ENCODE data around the gene PCNP. TPM values are rescaled to one million over a fixed set of nuclear protein-coding genes. Genes with fewer than 3 reads are reported as not detected.

The PCNP gene
- total and polyA plus RNA-seq, 2 experiments from 2014 or later = 91.2 to 178 TPM

DNA sequence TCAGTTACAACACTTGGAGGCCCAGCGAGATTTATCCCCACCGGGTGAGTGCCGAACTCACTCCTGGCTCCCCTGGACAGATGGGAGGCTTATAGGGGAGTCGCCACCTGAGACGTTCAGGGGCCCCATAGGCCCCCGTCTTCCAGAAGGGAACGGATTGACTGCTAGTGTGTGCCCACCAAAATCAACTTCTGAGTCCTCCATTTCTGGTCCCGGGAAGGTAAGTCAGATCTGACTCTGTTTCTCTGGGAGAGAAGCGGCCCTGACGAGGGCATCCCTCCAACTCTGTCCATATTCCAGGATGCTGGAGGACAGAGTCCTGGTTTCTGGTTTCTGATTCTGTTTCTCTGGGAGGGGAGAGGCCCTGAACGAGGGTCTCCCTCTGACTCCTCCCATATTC, 58.6 kb downstream of the PCNP start:
- Histone ChIP-seq H3F3A (ENCODE audit: insufficient read depth) (no peaks in the 10 kb centered on the region), H2AFZ (no peak overlapping the region), H3K4me1 (ENCODE audit: insufficient read depth) (no peaks in the 10 kb centered on the region), H3K4me2 (ENCODE audit: unreplicated experiment) (no peak overlapping the region), H4K20me1 (ENCODE audit: insufficient read depth) (no peaks in the 10 kb centered on the region), H3K9me2 (ENCODE audit: insufficient read depth) (no peaks in the 10 kb centered on the region), H3K36me3 (ENCODE audit: low read depth) (no peaks in the 10 kb centered on the region), H3K4me3 (no peak overlapping the region), H3K27ac (no peak overlapping the region), H3K79me2 (ENCODE audit: insufficient read depth) (no peaks in the 10 kb centered on the region), H3K9ac (no peak overlapping the region), H3K27me3 (replicated peaks; ENCODE audit: insufficient read depth) (no peaks in the 10 kb centered on the region), H3K9me3 (ENCODE audit: low read depth) (no peaks in the 10 kb centered on the region)
- in situ Hi-C loops (cut with MboI) = no loop called here
- 58 to 63% methylated on average over 11 of the region's 11 CpGs for WGBS, 2 experiments (ENCODE audit: low coverage in 1 of 2, low lambda C conversion rate in 2 of 2, missing lambda C conversion rate in 2 of 2)
- TF ChIP-seq EZH2phosphoT487 (IDR thresholded peaks at IDR 0.05; ENCODE audit: insufficient read depth, low read depth) = no peak
- TF ChIP-seq EZH2 (IDR thresholded peaks at IDR 0.05; ENCODE audit: insufficient read depth, poor library complexity, severe bottlenecking) = no peak
- DNase-seq = no peak

DNA sequence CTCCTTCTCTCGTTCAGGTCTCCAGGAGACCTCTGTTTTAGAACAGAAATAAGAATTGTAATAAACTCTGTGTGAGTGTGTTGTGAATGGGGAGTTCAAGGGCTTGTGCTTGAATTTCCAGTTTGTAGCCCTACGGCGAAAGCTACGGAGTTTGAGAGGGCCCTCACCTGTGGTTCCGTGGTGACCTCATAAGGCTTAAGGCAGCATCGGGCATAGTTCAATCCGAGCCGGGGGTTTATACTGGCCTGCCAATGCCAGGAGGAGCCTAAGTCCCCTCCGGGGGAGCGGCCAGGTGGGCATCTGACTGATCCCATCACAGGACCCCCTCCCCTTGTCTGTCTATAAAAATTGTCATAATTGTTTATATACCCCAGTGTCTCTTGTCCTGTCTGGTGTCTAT, 59.2 kb downstream of the PCNP start:
- no peak overlapping the region for H3K27ac ChIP-seq
- TF ChIP-seq EZH2phosphoT487 (IDR thresholded peaks at IDR 0.05; ENCODE audit: insufficient read depth, low read depth) (no peak), EZH2 (IDR thresholded peaks at IDR 0.05; ENCODE audit: insufficient read depth, poor library complexity, severe bottlenecking) (no peak)
- in situ Hi-C loops (cut with MboI) = no loop called here
- H3K9ac ChIP-seq = no peak overlapping the region
- no peaks in the 10 kb centered on the region for H3K9me3 ChIP-seq (ENCODE audit: low read depth)
- H3K79me2 ChIP-seq (ENCODE audit: insufficient read depth) = no peaks in the 10 kb centered on the region
- 74 to 79% methylated on average over 10 of the region's 10 CpGs for WGBS, 2 experiments (ENCODE audit: low coverage in 1 of 2, low lambda C conversion rate in 2 of 2, missing lambda C conversion rate in 2 of 2)
- no peak for DNase-seq
- no peak overlapping the region for H3K4me2 ChIP-seq (ENCODE audit: unreplicated experiment)
- H3K36me3 ChIP-seq (ENCODE audit: low read depth) = no peaks in the 10 kb centered on the region
- H3K4me3 ChIP-seq = no peak overlapping the region
- H4K20me1 ChIP-seq (ENCODE audit: insufficient read depth) = no peaks in the 10 kb centered on the region
- no peaks in the 10 kb centered on the region for H3K4me1 ChIP-seq (ENCODE audit: insufficient read depth)
- no peaks in the 10 kb centered on the region for H3F3A ChIP-seq (ENCODE audit: insufficient read depth)
- H3K9me2 ChIP-seq (ENCODE audit: insufficient read depth) = no peaks in the 10 kb centered on the region
- H3K27me3 ChIP-seq (replicated peaks; ENCODE audit: insufficient read depth) = no peaks in the 10 kb centered on the region
- H2AFZ ChIP-seq = no peak overlapping the region

DNA sequence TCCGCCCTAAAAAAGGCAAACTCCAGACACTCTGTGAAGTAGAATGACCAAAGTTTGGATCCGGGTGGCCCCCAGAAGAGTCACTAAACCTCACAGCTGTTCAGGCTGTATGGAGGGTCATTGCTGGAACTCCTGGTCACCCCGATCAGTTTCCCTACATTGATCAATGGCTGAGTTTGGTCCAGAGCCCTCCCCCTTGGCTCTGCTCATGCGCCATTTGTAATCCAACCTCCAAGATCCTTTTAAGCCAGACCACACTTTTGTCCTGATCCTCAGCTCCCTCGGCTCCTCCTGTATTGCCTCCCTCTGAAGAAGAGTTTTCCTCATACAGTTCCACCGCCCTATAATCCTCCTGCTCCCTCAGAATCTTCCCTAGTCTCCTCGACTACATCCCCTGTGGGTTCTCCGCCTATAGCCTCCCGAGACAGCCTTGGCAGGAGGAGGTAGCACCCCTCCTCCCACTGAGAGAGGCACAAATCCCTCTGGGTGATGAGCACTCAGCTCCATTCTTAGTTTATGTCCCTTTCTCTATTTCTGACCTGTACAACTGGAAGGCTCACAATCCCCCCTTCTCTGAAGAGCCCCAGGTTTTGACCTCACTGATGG, 60.7 kb downstream of the PCNP start:
- WGBS, 2 experiments (ENCODE audit: low coverage in 1 of 2, low lambda C conversion rate in 2 of 2, missing lambda C conversion rate in 2 of 2) = 57% methylated on average over 9 of the region's 9 CpGs
- Histone ChIP-seq H3K9me3 (ENCODE audit: low read depth) (no peaks in the 10 kb centered on the region), H2AFZ (no peak overlapping the region), H3K36me3 (ENCODE audit: low read depth) (no peaks in the 10 kb centered on the region), H3K4me1 (ENCODE audit: insufficient read depth) (no peaks in the 10 kb centered on the region), H4K20me1 (ENCODE audit: insufficient read depth) (no peaks in the 10 kb centered on the region), H3K27me3 (replicated peaks; ENCODE audit: insufficient read depth) (no peaks in the 10 kb centered on the region), H3F3A (ENCODE audit: insufficient read depth) (no peaks in the 10 kb centered on the region), H3K9ac (no peak overlapping the region), H3K79me2 (ENCODE audit: insufficient read depth) (no peaks in the 10 kb centered on the region), H3K4me2 (ENCODE audit: unreplicated experiment) (no peak overlapping the region), H3K9me2 (ENCODE audit: insufficient read depth) (no peaks in the 10 kb centered on the region), H3K4me3 (no peak overlapping the region), H3K27ac (no peak overlapping the region)
- DNase-seq = no peak
- TF ChIP-seq EZH2phosphoT487 (IDR thresholded peaks at IDR 0.05; ENCODE audit: insufficient read depth, low read depth) (no peak), EZH2 (IDR thresholded peaks at IDR 0.05; ENCODE audit: insufficient read depth, poor library complexity, severe bottlenecking) (no peak)
- in situ Hi-C loops (cut with MboI) = no loop called here

DNA sequence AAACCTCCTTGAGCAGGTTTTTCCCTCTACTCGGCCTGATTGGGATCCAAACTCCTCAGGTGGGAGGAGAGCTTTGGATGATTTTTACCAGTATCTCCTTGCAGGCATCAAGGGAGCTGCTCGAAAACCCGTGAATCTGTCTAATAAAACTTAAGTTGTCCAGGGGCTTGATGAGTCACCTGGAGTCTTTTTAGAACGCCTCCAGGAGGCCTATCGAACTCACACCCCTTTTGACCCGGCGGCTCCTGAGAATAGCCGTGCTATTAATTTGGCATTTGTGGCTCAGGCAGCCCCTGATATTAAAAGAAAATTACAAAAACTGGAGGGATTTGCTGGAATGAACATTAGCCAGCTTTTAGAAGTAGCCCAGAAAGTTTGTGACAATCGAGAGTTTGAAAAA, 61.4 kb downstream of the PCNP start:
- H4K20me1 ChIP-seq (ENCODE audit: insufficient read depth) = no peaks in the 10 kb centered on the region
- H3K4me2 ChIP-seq (ENCODE audit: unreplicated experiment) = no peak overlapping the region
- no peaks in the 10 kb centered on the region for H3K79me2 ChIP-seq (ENCODE audit: insufficient read depth)
- no peaks in the 10 kb centered on the region for H3F3A ChIP-seq (ENCODE audit: insufficient read depth)
- no peak overlapping the region for H3K4me3 ChIP-seq
- no peak overlapping the region for H2AFZ ChIP-seq
- TF ChIP-seq EZH2phosphoT487 (IDR thresholded peaks at IDR 0.05; ENCODE audit: insufficient read depth, low read depth) (no peak), EZH2 (IDR thresholded peaks at IDR 0.05; ENCODE audit: insufficient read depth, poor library complexity, severe bottlenecking) (no peak)
- in situ Hi-C loops (cut with MboI) = no loop called here
- 67 to 75% methylated on average over 9 of the region's 9 CpGs for WGBS, 2 experiments (ENCODE audit: low coverage in 1 of 2, low lambda C conversion rate in 2 of 2, missing lambda C conversion rate in 2 of 2)
- no peaks in the 10 kb centered on the region for H3K9me2 ChIP-seq (ENCODE audit: insufficient read depth)
- H3K4me1 ChIP-seq (ENCODE audit: insufficient read depth) = no peaks in the 10 kb centered on the region
- no peak overlapping the region for H3K27ac ChIP-seq
- H3K27me3 ChIP-seq (replicated peaks; ENCODE audit: insufficient read depth) = no peaks in the 10 kb centered on the region
- H3K36me3 ChIP-seq (ENCODE audit: low read depth) = no peaks in the 10 kb centered on the region
- no peak for DNase-seq
- H3K9ac ChIP-seq = no peak overlapping the region
- H3K9me3 ChIP-seq (ENCODE audit: low read depth) = no peaks in the 10 kb centered on the region

All from GM23248 (cell line).